SK-N-SH treated with all-trans-retinoic acid at 6 μM for 48 hours (cell line): Measurements from ENCODE around the gene USP6NL.

Source experiments
- ATAC-seq: fragments of 200-7000 bp; cut with Tn5 transposase; 3 replicates; pipeline ENCODE4 v1.9.1; 2020; ENCODE audit warnings: mild to moderate bottlenecking, moderate library complexity
- BACH2 ChIP-seq: fragments of 250-450 bp; sonication (Bioruptor Pico); IDR thresholded peaks from 2 replicates; pipeline ENCODE4 v1.9.0; 2021; ENCODE audit warnings: mild to moderate bottlenecking, borderline replicate concordance
- CSDC2 ChIP-seq: fragments of 250-450 bp; sonication (Bioruptor Pico); IDR thresholded peaks from 2 replicates; pipeline ENCODE4 v1.5.0; 2020; ENCODE audit warnings: mild to moderate bottlenecking, moderate library complexity
- ESRRG ChIP-seq: fragments of 250-450 bp; sonication (Bioruptor Pico); IDR thresholded peaks from 2 replicates; pipeline ENCODE4 v1.6.1; 2021; ENCODE audit warnings: mild to moderate bottlenecking
- GLIS3 ChIP-seq: fragments of 250-450 bp; sonication (Bioruptor Pico); IDR thresholded peaks from 2 replicates; pipeline ENCODE4 v1.5.0; 2020; ENCODE audit warnings: mild to moderate bottlenecking, moderate library complexity
- OSR1 ChIP-seq: fragments of 250-450 bp; sonication (Bioruptor Pico); IDR thresholded peaks from 2 replicates; pipeline ENCODE4 v1.8.0; 2022; ENCODE audit warnings: moderate library complexity, mild to moderate bottlenecking, inconsistent platforms
- PPARA ChIP-seq: fragments of 250-450 bp; sonication (Bioruptor Pico); IDR thresholded peaks from 2 replicates; pipeline ENCODE4 v1.5.0; 2020; ENCODE audit warnings: mild to moderate bottlenecking, borderline replicate concordance
- RARB ChIP-seq: fragments of 250-450 bp; sonication (Bioruptor Pico); IDR thresholded peaks from 2 replicates; pipeline ENCODE4 v1.8.0; 2021; ENCODE audit warnings: mild to moderate bottlenecking, moderate library complexity
- SNAI2 ChIP-seq: fragments of 250-450 bp; sonication (Bioruptor Pico); IDR thresholded peaks from 2 replicates; pipeline ENCODE4 v1.5.0; 2020; ENCODE audit warnings: mild to moderate bottlenecking, moderate library complexity
- TCF4 ChIP-seq: fragments of 250-450 bp; sonication (Bioruptor Pico); IDR thresholded peaks from 2 replicates; pipeline ENCODE4 v1.8.0; 2021; ENCODE audit warnings: mild to moderate bottlenecking, moderate library complexity, borderline replicate concordance
- TOX ChIP-seq: fragments of 250-450 bp; sonication (Bioruptor Pico); IDR thresholded peaks from 2 replicates; pipeline ENCODE4 v1.8.0; 2021; ENCODE audit warnings: mild to moderate bottlenecking, moderate library complexity, borderline replicate concordance
- ZC3H10 ChIP-seq: fragments of 250-450 bp; sonication (Bioruptor Pico); IDR thresholded peaks from 2 replicates; pipeline ENCODE4 v1.5.1; 2021; ENCODE audit warnings: mild to moderate bottlenecking, moderate library complexity
- ZFP3 ChIP-seq: fragments of 250-450 bp; sonication (Bioruptor Pico); IDR thresholded peaks from 2 replicates; pipeline ENCODE4 v1.5.0; 2020; ENCODE audit warnings: mild to moderate bottlenecking, moderate library complexity
- ZFP30 ChIP-seq: fragments of 450-650 bp; formaldehyde crosslinking; IDR thresholded peaks from 2 replicates; pipeline ENCODE4 v1.5.0; 2022; ENCODE audit warnings: mild to moderate bottlenecking, moderate library complexity
- ZNF70 ChIP-seq: fragments of 450-650 bp; formaldehyde crosslinking; IDR thresholded peaks from 2 replicates; pipeline ENCODE4 v1.5.0; 2020; ENCODE audit warnings: mild to moderate bottlenecking, moderate library complexity
- ZNF8 ChIP-seq: fragments of 450-650 bp; formaldehyde crosslinking; IDR thresholded peaks from 2 replicates; pipeline ENCODE4 v1.5.0; 2020; ENCODE audit warnings: mild to moderate bottlenecking, moderate library complexity
- TF ChIP-seq, protein P1 (sequence below): fragments of 250-450 bp; sonication (Bioruptor Pico); IDR thresholded peaks from 2 replicates; pipeline ENCODE4 v1.5.1; 2020; ENCODE audit warnings: low read depth, mild to moderate bottlenecking, moderate library complexity
- TF ChIP-seq, protein P2 (sequence below): fragments of 250-450 bp; sonication (Bioruptor Pico); IDR thresholded peaks from 2 replicates; pipeline ENCODE4 v1.5.0; 2020; ENCODE audit warnings: mild to moderate bottlenecking, moderate library complexity
- TF ChIP-seq, protein P3 (sequence below): fragments of 250-450 bp; sonication (Bioruptor Pico); IDR thresholded peaks from 2 replicates; pipeline ENCODE4 v1.8.0; 2020; ENCODE audit warnings: mild to moderate bottlenecking, moderate library complexity, borderline replicate concordance
- TF ChIP-seq, protein P4 (sequence below): fragments of 250-450 bp; sonication (Bioruptor Pico); IDR thresholded peaks from 2 replicates; pipeline ENCODE4 v1.5.1; 2021; ENCODE audit warnings: mild to moderate bottlenecking, moderate library complexity
- TF ChIP-seq, protein P5 (sequence below): fragments of 250-450 bp; sonication (Bioruptor Pico); IDR thresholded peaks from 2 replicates; pipeline ENCODE4 v1.8.0; 2021; ENCODE audit warnings: low read depth, mild to moderate bottlenecking, moderate library complexity, borderline replicate concordance

Gene USP6NL

DNA sequence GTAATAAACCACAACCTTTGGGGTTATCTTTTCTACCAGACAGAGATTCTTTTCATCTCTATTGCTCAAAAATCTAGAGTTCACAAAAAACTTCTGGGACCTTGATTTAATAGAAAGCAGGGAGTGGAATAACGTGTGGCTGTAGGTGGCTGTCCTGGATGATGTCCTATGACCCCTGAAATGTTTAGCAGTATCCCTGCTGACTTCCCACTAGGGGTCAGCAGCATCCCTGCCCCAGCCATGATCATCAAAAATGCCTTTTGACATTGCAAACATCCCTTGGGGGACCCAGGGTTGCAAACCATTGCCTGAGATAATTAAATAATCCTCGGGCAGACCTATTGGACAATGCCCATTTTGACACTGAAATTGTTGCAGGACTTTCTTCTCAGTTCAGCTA lies 177.1 kb downstream of the USP6NL start:
- no peak for ATAC-seq
- TF ChIP-seq TCF4, result no peak

DNA sequence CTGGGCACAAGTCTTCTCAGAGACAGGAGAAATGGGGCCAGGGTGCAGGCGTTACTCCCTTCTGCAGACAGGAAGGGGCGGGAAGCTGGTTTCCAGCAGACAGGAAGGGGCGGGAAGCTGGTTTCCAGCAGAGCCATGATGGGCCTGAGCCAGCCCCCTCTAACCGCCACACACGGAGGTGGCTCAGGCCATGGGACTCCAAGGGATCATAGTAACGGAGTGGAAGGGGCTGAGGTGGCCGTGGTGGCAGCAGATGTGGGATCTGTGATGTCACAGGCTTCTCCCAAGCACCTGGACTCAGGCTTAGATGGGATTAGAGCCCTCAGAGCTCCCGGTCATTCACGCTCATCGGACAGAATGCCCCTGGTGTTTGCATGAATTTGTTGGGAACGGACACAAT lies 177.8 kb downstream of the USP6NL start:
- TF ChIP-seq BACH2 (CRISPR knock-in tag) (no peak), ZNF70 (CRISPR knock-in tag) (no peak), ESRRG (no peak), TCF4 (no peak), TOX (CRISPR knock-in tag) (no peak)
- ATAC-seq, result no peak

DNA sequence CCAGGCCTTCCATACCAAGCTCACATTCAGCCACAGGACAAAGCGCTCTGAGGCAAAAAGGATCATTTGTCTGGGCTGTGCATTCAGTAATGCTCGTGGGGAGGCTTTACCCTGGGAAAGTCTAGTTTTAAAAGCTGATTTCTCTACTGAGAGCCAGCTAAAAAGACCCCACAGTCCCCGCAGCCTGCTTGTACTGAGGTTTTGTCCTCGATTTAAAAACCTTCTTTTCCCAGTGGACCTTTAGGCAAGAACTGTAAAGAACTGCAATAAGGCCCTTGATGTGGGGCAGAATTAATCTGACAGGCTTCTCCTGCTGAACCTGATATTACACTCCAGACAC lies 180.3 kb downstream of the USP6NL start:
- TF ChIP-seq ZFP30 (CRISPR knock-in tag) (no peak), OSR1 (CRISPR knock-in tag) (no peak), ZNF8 (CRISPR knock-in tag) (no peak), SNAI2 (CRISPR knock-in tag) (no peak), TCF4 (no peak), ZFP3 (no peak), TOX (CRISPR knock-in tag) (no peak), RARB (CRISPR knock-in tag) (no peak), ESRRG (no peak), GLIS3 (CRISPR knock-in tag) (no peak), PPARA (CRISPR knock-in tag) (no peak), CSDC2 (CRISPR knock-in tag) (no peak)
- TF ChIP-seq, protein P1, sequence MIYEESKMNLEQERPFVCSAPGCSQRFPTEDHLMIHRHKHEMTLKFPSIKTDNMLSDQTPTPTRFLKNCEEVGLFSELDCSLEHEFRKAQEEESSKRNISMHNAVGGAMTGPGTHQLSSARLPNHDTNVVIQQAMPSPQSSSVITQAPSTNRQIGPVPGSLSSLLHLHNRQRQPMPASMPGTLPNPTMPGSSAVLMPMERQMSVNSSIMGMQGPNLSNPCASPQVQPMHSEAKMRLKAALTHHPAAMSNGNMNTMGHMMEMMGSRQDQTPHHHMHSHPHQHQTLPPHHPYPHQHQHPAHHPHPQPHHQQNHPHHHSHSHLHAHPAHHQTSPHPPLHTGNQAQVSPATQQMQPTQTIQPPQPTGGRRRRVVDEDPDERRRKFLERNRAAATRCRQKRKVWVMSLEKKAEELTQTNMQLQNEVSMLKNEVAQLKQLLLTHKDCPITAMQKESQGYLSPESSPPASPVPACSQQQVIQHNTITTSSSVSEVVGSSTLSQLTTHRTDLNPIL, result no peak
- TF ChIP-seq, protein P2, sequence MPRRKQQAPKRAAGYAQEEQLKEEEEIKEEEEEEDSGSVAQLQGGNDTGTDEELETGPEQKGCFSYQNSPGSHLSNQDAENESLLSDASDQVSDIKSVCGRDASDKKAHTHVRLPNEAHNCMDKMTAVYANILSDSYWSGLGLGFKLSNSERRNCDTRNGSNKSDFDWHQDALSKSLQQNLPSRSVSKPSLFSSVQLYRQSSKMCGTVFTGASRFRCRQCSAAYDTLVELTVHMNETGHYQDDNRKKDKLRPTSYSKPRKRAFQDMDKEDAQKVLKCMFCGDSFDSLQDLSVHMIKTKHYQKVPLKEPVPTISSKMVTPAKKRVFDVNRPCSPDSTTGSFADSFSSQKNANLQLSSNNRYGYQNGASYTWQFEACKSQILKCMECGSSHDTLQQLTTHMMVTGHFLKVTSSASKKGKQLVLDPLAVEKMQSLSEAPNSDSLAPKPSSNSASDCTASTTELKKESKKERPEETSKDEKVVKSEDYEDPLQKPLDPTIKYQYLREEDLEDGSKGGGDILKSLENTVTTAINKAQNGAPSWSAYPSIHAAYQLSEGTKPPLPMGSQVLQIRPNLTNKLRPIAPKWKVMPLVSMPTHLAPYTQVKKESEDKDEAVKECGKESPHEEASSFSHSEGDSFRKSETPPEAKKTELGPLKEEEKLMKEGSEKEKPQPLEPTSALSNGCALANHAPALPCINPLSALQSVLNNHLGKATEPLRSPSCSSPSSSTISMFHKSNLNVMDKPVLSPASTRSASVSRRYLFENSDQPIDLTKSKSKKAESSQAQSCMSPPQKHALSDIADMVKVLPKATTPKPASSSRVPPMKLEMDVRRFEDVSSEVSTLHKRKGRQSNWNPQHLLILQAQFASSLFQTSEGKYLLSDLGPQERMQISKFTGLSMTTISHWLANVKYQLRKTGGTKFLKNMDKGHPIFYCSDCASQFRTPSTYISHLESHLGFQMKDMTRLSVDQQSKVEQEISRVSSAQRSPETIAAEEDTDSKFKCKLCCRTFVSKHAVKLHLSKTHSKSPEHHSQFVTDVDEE (CRISPR knock-in tag), result no peak
- TF ChIP-seq, protein P3, sequence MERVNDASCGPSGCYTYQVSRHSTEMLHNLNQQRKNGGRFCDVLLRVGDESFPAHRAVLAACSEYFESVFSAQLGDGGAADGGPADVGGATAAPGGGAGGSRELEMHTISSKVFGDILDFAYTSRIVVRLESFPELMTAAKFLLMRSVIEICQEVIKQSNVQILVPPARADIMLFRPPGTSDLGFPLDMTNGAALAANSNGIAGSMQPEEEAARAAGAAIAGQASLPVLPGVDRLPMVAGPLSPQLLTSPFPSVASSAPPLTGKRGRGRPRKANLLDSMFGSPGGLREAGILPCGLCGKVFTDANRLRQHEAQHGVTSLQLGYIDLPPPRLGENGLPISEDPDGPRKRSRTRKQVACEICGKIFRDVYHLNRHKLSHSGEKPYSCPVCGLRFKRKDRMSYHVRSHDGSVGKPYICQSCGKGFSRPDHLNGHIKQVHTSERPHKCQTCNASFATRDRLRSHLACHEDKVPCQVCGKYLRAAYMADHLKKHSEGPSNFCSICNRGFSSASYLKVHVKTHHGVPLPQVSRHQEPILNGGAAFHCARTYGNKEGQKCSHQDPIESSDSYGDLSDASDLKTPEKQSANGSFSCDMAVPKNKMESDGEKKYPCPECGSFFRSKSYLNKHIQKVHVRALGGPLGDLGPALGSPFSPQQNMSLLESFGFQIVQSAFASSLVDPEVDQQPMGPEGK, result no peak
- TF ChIP-seq, protein P4, sequence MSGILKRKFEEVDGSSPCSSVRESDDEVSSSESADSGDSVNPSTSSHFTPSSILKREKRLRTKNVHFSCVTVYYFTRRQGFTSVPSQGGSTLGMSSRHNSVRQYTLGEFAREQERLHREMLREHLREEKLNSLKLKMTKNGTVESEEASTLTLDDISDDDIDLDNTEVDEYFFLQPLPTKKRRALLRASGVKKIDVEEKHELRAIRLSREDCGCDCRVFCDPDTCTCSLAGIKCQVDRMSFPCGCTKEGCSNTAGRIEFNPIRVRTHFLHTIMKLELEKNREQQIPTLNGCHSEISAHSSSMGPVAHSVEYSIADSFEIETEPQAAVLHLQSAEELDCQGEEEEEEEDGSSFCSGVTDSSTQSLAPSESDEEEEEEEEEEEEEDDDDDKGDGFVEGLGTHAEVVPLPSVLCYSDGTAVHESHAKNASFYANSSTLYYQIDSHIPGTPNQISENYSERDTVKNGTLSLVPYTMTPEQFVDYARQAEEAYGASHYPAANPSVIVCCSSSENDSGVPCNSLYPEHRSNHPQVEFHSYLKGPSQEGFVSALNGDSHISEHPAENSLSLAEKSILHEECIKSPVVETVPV (CRISPR knock-in tag), result no peak
- TF ChIP-seq, protein P5, sequence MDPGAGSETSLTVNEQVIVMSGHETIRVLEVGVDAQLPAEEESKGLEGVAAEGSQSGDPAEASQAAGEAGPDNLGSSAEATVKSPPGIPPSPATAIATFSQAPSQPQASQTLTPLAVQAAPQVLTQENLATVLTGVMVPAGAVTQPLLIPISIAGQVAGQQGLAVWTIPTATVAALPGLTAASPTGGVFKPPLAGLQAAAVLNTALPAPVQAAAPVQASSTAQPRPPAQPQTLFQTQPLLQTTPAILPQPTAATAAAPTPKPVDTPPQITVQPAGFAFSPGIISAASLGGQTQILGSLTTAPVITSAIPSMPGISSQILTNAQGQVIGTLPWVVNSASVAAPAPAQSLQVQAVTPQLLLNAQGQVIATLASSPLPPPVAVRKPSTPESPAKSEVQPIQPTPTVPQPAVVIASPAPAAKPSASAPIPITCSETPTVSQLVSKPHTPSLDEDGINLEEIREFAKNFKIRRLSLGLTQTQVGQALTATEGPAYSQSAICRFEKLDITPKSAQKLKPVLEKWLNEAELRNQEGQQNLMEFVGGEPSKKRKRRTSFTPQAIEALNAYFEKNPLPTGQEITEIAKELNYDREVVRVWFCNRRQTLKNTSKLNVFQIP (CRISPR knock-in tag), result no peak
- ATAC-seq, result no peak

DNA sequence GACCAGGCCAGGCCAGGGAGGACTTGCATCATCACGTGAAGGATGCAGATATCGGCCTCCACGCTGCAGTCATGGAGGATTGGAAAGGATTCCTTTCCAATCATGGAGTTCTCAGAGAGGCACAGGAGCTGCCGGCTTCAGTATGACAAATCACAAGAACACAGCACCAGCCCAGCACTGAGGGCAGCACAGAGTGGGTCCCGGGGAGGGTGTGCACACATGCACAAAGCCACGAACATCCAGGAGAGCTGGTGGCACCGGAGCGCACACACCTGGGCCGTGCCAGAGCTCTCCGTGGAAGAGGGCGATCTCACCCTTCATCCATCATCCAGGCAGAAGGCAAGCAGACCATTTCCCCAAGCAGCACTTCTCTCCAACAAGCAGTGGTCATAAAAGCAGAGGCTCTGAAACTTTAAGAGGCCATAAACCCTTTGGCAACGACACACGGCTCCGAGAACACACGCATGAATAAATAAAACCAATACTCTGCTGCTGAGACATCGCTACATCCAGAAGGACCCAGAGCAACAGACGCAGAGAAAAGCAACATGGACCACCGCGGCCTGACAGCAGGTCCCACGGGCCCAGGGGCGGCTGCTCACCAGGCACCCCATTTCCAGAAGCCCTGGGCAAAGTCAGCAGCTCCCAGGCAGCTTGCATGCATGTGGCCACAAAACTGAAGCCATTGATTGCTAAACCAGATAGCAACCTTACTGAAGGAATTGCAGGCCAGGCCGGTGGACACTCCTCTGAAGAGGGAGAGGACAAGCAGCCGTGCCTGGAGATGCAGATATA lies 180.8 kb downstream of the USP6NL start:
- no peak for ATAC-seq
- TF ChIP-seq ZC3H10 (CRISPR knock-in tag) (no peak), TCF4 (no peak), TOX (CRISPR knock-in tag) (no peak), PPARA (CRISPR knock-in tag) (no peak), SNAI2 (CRISPR knock-in tag) (no peak), GLIS3 (CRISPR knock-in tag) (no peak)
- TF ChIP-seq, protein P2 (CRISPR knock-in tag), result no peak
- TF ChIP-seq, protein P4 (CRISPR knock-in tag), result no peak
- TF ChIP-seq, protein P3, result no peak
